Upper lobe of left lung (tissue), 4 donors: ENCODE data around the gene CMSS1.
A peak's percentile ranks its signal among the peaks of the same experiment; 100 is the strongest.

Experiments used
- EP300 ChIP-seq, 4 donors: sonication (generic); formaldehyde crosslinking; IDR thresholded peaks; one replicate each; pipeline ENCODE4 v1.5.1; 2017; ENCODE audit warnings: antibody characterized with exemption in 4 of 4, control low read depth in 2 of 4
- POLR2A ChIP-seq, 4 donors: fragments of 450-650 bp; IDR thresholded peaks; one replicate each; pipeline ENCODE4 v1.5.1; 2016 to 2017; ENCODE audit warnings: antibody characterized with exemption in 4 of 4, mild to moderate bottlenecking in 2 of 4
- TF ChIP-seq, protein P1 (sequence below), 6 experiments: fragments of 450-650 bp in 4 of 6; fragments of 200-600 bp in 2 of 6; sonication (generic) in 2 of 6; IDR thresholded peaks; one replicate each; pipeline ENCODE4 v1.5.1; 2016 to 2019; ENCODE audit warnings: antibody characterized with exemption in 6 of 6

DNA sequence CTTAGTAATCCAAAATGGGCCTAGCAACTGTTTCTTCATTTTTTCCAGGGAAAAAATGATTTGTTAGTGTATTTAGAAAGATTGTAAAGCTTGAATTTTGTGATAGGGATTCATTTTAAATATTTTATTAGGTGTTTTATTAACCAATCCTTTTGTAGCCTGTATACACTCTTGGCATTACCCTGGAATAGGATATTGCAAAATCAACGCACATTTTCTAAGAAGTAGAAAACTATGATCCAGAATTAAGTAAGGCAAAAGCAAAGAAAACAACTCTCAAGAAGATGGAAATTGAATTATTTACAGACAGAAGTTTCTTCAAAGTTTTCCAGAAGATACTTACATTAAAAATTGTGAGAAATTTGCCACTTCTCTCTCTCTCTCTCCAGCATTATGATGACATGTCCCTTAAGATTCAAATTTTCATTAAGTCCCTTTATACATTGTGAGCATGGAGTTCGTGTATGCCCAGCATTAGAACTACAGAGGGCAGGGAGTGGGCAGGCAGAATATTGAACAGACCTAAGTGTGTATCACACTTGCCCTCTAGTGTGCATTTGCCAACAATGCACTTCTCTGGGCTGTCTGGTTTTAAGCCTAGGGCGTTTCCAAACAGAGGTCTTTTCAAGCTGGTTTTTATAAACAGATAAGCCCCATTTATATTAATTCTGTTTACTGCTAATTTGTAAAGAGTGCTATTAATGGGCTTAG is 28.5 kb upstream of the CMSS1 start:
- no peak for TF ChIP-seq EP300 (IDR thresholded peaks at IDR 0.05)
- TF ChIP-seq, protein P1, sequence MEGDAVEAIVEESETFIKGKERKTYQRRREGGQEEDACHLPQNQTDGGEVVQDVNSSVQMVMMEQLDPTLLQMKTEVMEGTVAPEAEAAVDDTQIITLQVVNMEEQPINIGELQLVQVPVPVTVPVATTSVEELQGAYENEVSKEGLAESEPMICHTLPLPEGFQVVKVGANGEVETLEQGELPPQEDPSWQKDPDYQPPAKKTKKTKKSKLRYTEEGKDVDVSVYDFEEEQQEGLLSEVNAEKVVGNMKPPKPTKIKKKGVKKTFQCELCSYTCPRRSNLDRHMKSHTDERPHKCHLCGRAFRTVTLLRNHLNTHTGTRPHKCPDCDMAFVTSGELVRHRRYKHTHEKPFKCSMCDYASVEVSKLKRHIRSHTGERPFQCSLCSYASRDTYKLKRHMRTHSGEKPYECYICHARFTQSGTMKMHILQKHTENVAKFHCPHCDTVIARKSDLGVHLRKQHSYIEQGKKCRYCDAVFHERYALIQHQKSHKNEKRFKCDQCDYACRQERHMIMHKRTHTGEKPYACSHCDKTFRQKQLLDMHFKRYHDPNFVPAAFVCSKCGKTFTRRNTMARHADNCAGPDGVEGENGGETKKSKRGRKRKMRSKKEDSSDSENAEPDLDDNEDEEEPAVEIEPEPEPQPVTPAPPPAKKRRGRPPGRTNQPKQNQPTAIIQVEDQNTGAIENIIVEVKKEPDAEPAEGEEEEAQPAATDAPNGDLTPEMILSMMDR (IDR thresholded peaks at IDR 0.05), result peak in 5 of 6 experiments; percentile 31 to 48 (median 44)
- no peak for TF ChIP-seq POLR2A (IDR thresholded peaks at IDR 0.05)
